ENCODE data around the gene CFAP77.
"Not testable (repeated sequence)": the region's sequence is repeated elsewhere in the genome, so short reads cannot be mapped to it uniquely, and the experiment has no call there.

CFAP77 gene

GRCh38 chr9:132370592-132370991, 39.4 kb upstream of the CFAP77 start:
- TF ChIP-seq CTCF (IDR thresholded peaks at IDR 0.05; ENCODE audit: low read depth, low read length) = no peak
- DNase-seq (ENCODE audit: low read depth in 2 of 2) = no peak
- H3K4me3 ChIP-seq (replicated peaks in 1 of 2; ENCODE audit: low read depth in 2 of 2, low read length in 2 of 2) = no peak overlapping the region

- TF ChIP-seq CTCF (IDR thresholded peaks at IDR 0.05; ENCODE audit: low read depth, low read length) = no peak
- no peak overlapping the region for H3K4me3 ChIP-seq (replicated peaks in 1 of 2; ENCODE audit: low read depth in 2 of 2, low read length in 2 of 2)
- DNase-seq (ENCODE audit: low read depth in 2 of 2) = peak; percentile 50 to 84
These were observed 37.6 kb upstream of the CFAP77 start for GRCh38 chr9:132372177-132373095.

GRCh38 chr9:132377769-132378168, 32.2 kb upstream of the CFAP77 start:
- not testable (repeated sequence) for H3K4me3 ChIP-seq (replicated peaks in 1 of 2; ENCODE audit: low read depth in 2 of 2, low read length in 2 of 2); DNase-seq (ENCODE audit: low read depth in 2 of 2)

GRCh38 chr9:132378416-132378815, 31.6 kb upstream of the CFAP77 start:
- DNase-seq (ENCODE audit: low read depth in 2 of 2) = not testable (repeated sequence)

GRCh38 chr9:132381966-132382541, 28.0 kb upstream of the CFAP77 start:
- DNase-seq (ENCODE audit: low read depth in 2 of 2) = no peak
- TF ChIP-seq CTCF (IDR thresholded peaks at IDR 0.05; ENCODE audit: low read depth, low read length) = no peak
- H3K4me3 ChIP-seq (replicated peaks in 1 of 2; ENCODE audit: low read depth in 2 of 2, low read length in 2 of 2) = no peak overlapping the region

More at GRCh38 chr9:132378416-132378815, 31.6 kb upstream of the CFAP77 start:
- not testable (repeated sequence) for H3K4me3 ChIP-seq (replicated peaks in 1 of 2; ENCODE audit: low read depth in 2 of 2, low read length in 2 of 2)

- DNase-seq (ENCODE audit: low read depth in 2 of 2) = no peak
- no peak for TF ChIP-seq CTCF (IDR thresholded peaks at IDR 0.05; ENCODE audit: low read depth, low read length)
These were observed 26.5 kb upstream of the CFAP77 start for GRCh38 chr9:132383462-132383883.

GRCh38 chr9:132384376-132384775, 25.6 kb upstream of the CFAP77 start:
- no peak for DNase-seq (ENCODE audit: low read depth in 2 of 2)
- no peak overlapping the region for H3K4me3 ChIP-seq (replicated peaks in 1 of 2; ENCODE audit: low read depth in 2 of 2, low read length in 2 of 2)
- TF ChIP-seq CTCF (IDR thresholded peaks at IDR 0.05; ENCODE audit: low read depth, low read length) = no peak

More at GRCh38 chr9:132383462-132383883, 26.5 kb upstream of the CFAP77 start:
- no peak overlapping the region for H3K4me3 ChIP-seq (replicated peaks in 1 of 2; ENCODE audit: low read depth in 2 of 2, low read length in 2 of 2)

Measured in cardiac fibroblast (primary cell).